Astrocyte (in vitro differentiated cells and primary cell): Measurements from ENCODE around the gene HIKESHI. TPM values are rescaled to one million over a fixed set of nuclear protein-coding genes. Genes with fewer than 3 reads are reported as not detected.

Source experiments
- DNase-seq: peaks from one replicate; pipeline ENCODE4 v3.0.0-alpha.2; 2010; ENCODE audit warnings: low read depth
- FAIRE-seq: peaks from 2 replicates; lab custom pipeline; 2011; peaks lifted over from hg19 to GRCh38; lab: Jason Lieb, UNC
- H2AFZ ChIP-seq: 2 replicates; pipeline ENCODE4 v1.6.0; 2012; ENCODE audit warnings: low read depth, low read length, inconsistent platforms
- H3K27ac ChIP-seq: 2 replicates; pipeline ENCODE4 v1.5.1; 2011; ENCODE audit warnings: low read depth, low read length, inconsistent platforms
- H3K27me3 ChIP-seq: 2 replicates; pipeline ENCODE4 v1.6.0; 2011; ENCODE audit warnings: low read length, inconsistent platforms; ENCODE audit not compliant: insufficient read depth
- H3K36me3 ChIP-seq: 2 replicates; pipeline ENCODE4 v1.5.1; 2011; ENCODE audit warnings: low read length, inconsistent platforms; ENCODE audit not compliant: insufficient read depth
- H3K4me1 ChIP-seq: 2 replicates; pipeline ENCODE4 v1.5.1; 2011; ENCODE audit warnings: low read length, inconsistent platforms; ENCODE audit not compliant: insufficient read depth
- H3K4me2 ChIP-seq: 2 replicates; pipeline ENCODE4 v1.6.0; 2012; ENCODE audit warnings: low read length, inconsistent platforms
- H3K4me3 ChIP-seq: 2 replicates; pipeline ENCODE4 v1.5.1; 2011; ENCODE audit warnings: low read depth, mild to moderate bottlenecking, low read length, inconsistent platforms; ENCODE audit not compliant: insufficient read depth
- H3K79me2 ChIP-seq: 2 replicates; pipeline ENCODE4 v1.6.0; 2012; ENCODE audit warnings: mild to moderate bottlenecking, low read length, inconsistent platforms; ENCODE audit not compliant: insufficient read depth
- H3K9ac ChIP-seq: 2 replicates; pipeline ENCODE4 v1.6.0; 2012; ENCODE audit warnings: mild to moderate bottlenecking, low read length, inconsistent platforms
- H3K9me3 ChIP-seq: 2 replicates; pipeline ENCODE4 v1.5.1; 2012; ENCODE audit warnings: low read depth, mild to moderate bottlenecking, low read length, inconsistent platforms; ENCODE audit not compliant: insufficient read depth
- H4K20me1 ChIP-seq: 2 replicates; pipeline ENCODE4 v1.6.0; 2012; ENCODE audit warnings: low read length, inconsistent platforms; ENCODE audit not compliant: insufficient read depth
- H3K27ac Mint-ChIP-seq: one replicate; pipeline ENCODE4 v1.8.0; 2021; ENCODE audit warnings: mild to moderate bottlenecking, mixed read lengths; ENCODE audit not compliant: unreplicated experiment
- H3K27me3 Mint-ChIP-seq: one replicate; pipeline ENCODE4 v1.8.0; 2021; ENCODE audit warnings: low read depth, mixed read lengths; ENCODE audit not compliant: unreplicated experiment
- H3K36me3 Mint-ChIP-seq: one replicate; pipeline ENCODE4 v1.8.0; 2021; ENCODE audit warnings: low read depth, mixed read lengths; ENCODE audit not compliant: unreplicated experiment
- H3K4me1 Mint-ChIP-seq: one replicate; pipeline ENCODE4 v1.8.0; 2021; ENCODE audit warnings: low read depth, mixed read lengths; ENCODE audit not compliant: unreplicated experiment
- H3K4me3 Mint-ChIP-seq: one replicate; pipeline ENCODE4 v1.8.0; 2021; ENCODE audit warnings: mild to moderate bottlenecking, moderate library complexity, mixed read lengths; ENCODE audit not compliant: unreplicated experiment
- H3K9me3 Mint-ChIP-seq: one replicate; pipeline ENCODE4 v1.8.0; 2021; ENCODE audit warnings: mild to moderate bottlenecking, mixed read lengths; ENCODE audit not compliant: unreplicated experiment
- CTCF ChIP-seq: IDR thresholded peaks from 2 replicates; pipeline ENCODE4 v1.5.1; 2011; ENCODE audit warnings: low read depth, mild to moderate bottlenecking, inconsistent platforms, low read length, moderate library complexity; ENCODE audit not compliant: insufficient read depth
- EZH2 ChIP-seq: IDR thresholded peaks from 2 replicates; pipeline ENCODE4 v1.6.1; 2012; ENCODE audit warnings: mild to moderate bottlenecking, low read length, inconsistent platforms; ENCODE audit not compliant: insufficient read depth
- total RNA-seq: library from RNA; stranded (reverse); gene quantifications from 2 replicates; pipeline ENCODE4 v1.2.1, GENCODE V29; 2021

The HIKESHI gene
- total RNA-seq, 1 donor from 2014 or later = 42.3 TPM

DNA sequence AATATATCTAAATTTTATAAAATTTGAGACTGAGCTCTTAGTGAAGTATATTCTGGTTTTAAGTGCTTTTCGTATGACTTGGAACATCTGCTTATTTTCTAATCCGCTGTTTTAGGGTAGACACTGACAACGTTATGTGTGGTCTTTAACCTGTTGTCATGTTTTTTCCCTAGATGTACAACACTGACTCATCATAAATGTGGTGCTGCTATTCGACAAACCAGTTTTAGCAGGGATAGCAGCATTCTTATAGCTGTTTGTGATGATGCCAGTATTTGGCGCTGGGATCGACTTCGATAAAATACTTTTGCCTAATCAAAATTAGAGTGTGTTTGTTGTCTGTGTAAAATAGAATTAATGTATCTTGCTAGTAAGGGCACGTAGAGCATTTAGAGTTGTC is 23.8 kb upstream of the HIKESHI start:
- FAIRE-seq = peak; percentile 13
- H3K4me1 Mint-ChIP-seq = no peaks in the 10 kb centered on the region
- TF ChIP-seq EZH2 (no peak), CTCF (no peak)
- no peak overlapping the region for H3K4me3 ChIP-seq
- DNase-seq = no peak
- H3K36me3 ChIP-seq = peaks cover 15% of the 10 kb centered on the region
- H3K27me3 Mint-ChIP-seq = no peaks in the 10 kb centered on the region
- H3K9me3 ChIP-seq = no peaks in the 10 kb centered on the region
- no peak overlapping the region for H3K27ac Mint-ChIP-seq
- no peaks in the 10 kb centered on the region for H3K9me3 Mint-ChIP-seq
- no peak overlapping the region for H2AFZ ChIP-seq
- peaks cover 4% of the 10 kb centered on the region for H3K36me3 Mint-ChIP-seq
- H3K4me1 ChIP-seq = no peaks in the 10 kb centered on the region
- no peaks in the 10 kb centered on the region for H3K27me3 ChIP-seq
- H3K9ac ChIP-seq = no peak overlapping the region
- H3K4me3 Mint-ChIP-seq = no peak overlapping the region
- no peak overlapping the region for H3K27ac ChIP-seq
- H3K4me2 ChIP-seq = no peak overlapping the region
- peaks cover 9% of the 10 kb centered on the region for H4K20me1 ChIP-seq
- peaks cover 22% of the 10 kb centered on the region for H3K79me2 ChIP-seq

DNA sequence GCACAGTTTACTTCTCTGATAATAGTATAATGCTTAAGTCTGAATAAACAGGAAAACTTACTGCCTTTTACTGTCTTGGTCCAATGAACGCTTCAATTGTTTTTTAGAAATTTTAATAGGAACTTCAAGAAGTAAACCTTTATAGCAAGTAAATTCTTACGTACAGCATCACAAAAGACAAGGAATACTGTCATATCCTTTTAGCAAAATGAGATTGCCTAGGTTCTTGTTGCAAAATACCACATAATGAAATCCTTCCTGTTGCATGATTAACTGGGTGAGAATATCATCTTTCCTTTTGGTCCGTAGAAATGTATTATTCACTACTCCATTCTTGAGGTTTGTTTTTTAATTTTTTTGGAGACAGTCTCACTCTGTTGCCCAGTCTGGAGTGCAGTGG is 22.3 kb upstream of the HIKESHI start:
- Histone ChIP-seq H3K4me1 (no peaks in the 10 kb centered on the region), H3K79me2 (peaks cover 13% of the 10 kb centered on the region), H4K20me1 (peaks cover under 1% of the 10 kb centered on the region), H3K27ac (no peak overlapping the region), H3K9me3 (no peaks in the 10 kb centered on the region), H3K4me2 (no peak overlapping the region), H2AFZ (no peak overlapping the region), H3K4me3 (no peak overlapping the region), H3K36me3 (peaks cover 15% of the 10 kb centered on the region), H3K27me3 (no peaks in the 10 kb centered on the region), H3K9ac (no peak overlapping the region)
- Mint-ChIP-seq H3K27me3 (no peaks in the 10 kb centered on the region), H3K27ac (no peak overlapping the region), H3K4me3 (no peak overlapping the region), H3K4me1 (no peaks in the 10 kb centered on the region), H3K36me3 (peaks cover 4% of the 10 kb centered on the region), H3K9me3 (no peaks in the 10 kb centered on the region)
- DNase-seq = no peak
- no peak for FAIRE-seq
- no peak for TF ChIP-seq EZH2
- TF ChIP-seq CTCF = no peak

GRCh38 chr11:86287468-86287796 is 14.6 kb upstream of the HIKESHI start:
- Histone ChIP-seq H3K27me3 (no peaks in the 10 kb centered on the region), H2AFZ (no peak overlapping the region), H3K79me2 (no peaks in the 10 kb centered on the region), H3K4me2 (no peak overlapping the region), H3K9me3 (no peaks in the 10 kb centered on the region), H3K9ac (no peak overlapping the region), H3K4me1 (no peaks in the 10 kb centered on the region), H3K4me3 (no peak overlapping the region), H4K20me1 (no peaks in the 10 kb centered on the region), H3K36me3 (no peaks in the 10 kb centered on the region), H3K27ac (no peak overlapping the region)
- TF ChIP-seq CTCF = no peak
- TF ChIP-seq EZH2 = no peak
- Mint-ChIP-seq H3K36me3 (peaks cover 5% of the 10 kb centered on the region), H3K4me1 (peaks cover 8% of the 10 kb centered on the region), H3K27ac (no peak overlapping the region), H3K4me3 (no peak overlapping the region), H3K9me3 (no peaks in the 10 kb centered on the region), H3K27me3 (no peaks in the 10 kb centered on the region)
- no peak for FAIRE-seq
- DNase-seq = no peak
